HG03558 (cell line): ENCODE data around the gene KLHDC9.
"Not testable (repeated sequence)": the region's sequence is repeated elsewhere in the genome, so short reads cannot be mapped to it uniquely, and the experiment has no call there.

ENCODE experiments used
- ATAC-seq: cut with Tn5 transposase; IDR thresholded peaks from one replicate; pipeline ENCODE4 v1.9.1; 2021; ENCODE audit warnings: moderate number of reproducible peaks; ENCODE audit not compliant: unreplicated experiment; ENCODE audit errors: extremely low read depth

Gene KLHDC9

GRCh38 chr1:161098210-161099068, at the start of gene KLHDC9:
Gene KLHDC9 (plus strand): TSS chr1:161098361. CDS start chr1:161098536, 175 bp downstream.
- peak; percentile 42 for ATAC-seq

- ATAC-seq: no peak
Observed at GRCh38 chr1:161048949-161049722, 49.0 kb upstream of the KLHDC9 start.

GRCh38 chr1:161051219-161051618, 46.9 kb upstream of the KLHDC9 start:
- ATAC-seq: no peak

- no peak for ATAC-seq
Observed at GRCh38 chr1:161052899-161053298, 45.3 kb upstream of the KLHDC9 start.

GRCh38 chr1:161054232-161054631, 43.9 kb upstream of the KLHDC9 start:
- ATAC-seq: no peak

GRCh38 chr1:161054805-161055204, 43.4 kb upstream of the KLHDC9 start:
- no peak for ATAC-seq

- no peak for ATAC-seq
Observed at GRCh38 chr1:161059293-161059692, 38.9 kb upstream of the KLHDC9 start.

GRCh38 chr1:161061419-161061818, 36.7 kb upstream of the KLHDC9 start:
- ATAC-seq: no peak

- not testable (repeated sequence) for ATAC-seq
Observed at GRCh38 chr1:161063936-161064335, 34.2 kb upstream of the KLHDC9 start.

GRCh38 chr1:161065681-161066080, 32.5 kb upstream of the KLHDC9 start:
- not testable (repeated sequence) for ATAC-seq

- no peak for ATAC-seq
Observed at GRCh38 chr1:161066694-161067093, 31.5 kb upstream of the KLHDC9 start.

- ATAC-seq: no peak
Observed at GRCh38 chr1:161068306-161069234, 29.6 kb upstream of the KLHDC9 start.

GRCh38 chr1:161069241-161069640, 28.9 kb upstream of the KLHDC9 start:
- ATAC-seq: no peak

GRCh38 chr1:161069731-161070270, 28.4 kb upstream of the KLHDC9 start, which contains the start of gene ARHGAP30:
Gene ARHGAP30 (minus strand): TSS chr1:161069891. CDS start chr1:161069624, 267 bp downstream.
- peak; percentile 81 for ATAC-seq

GRCh38 chr1:161070761-161071160, 27.4 kb upstream of the KLHDC9 start:
- ATAC-seq: no peak

- no peak for ATAC-seq
Observed at GRCh38 chr1:161071886-161072371, 26.2 kb upstream of the KLHDC9 start.

- no peak for ATAC-seq
Observed at GRCh38 chr1:161072751-161073449, 25.3 kb upstream of the KLHDC9 start.

GRCh38 chr1:161073474-161074121, 24.6 kb upstream of the KLHDC9 start:
- no peak for ATAC-seq
